PC-9 (cell line): ENCODE results near the gene RNU6-1. TPM values are rescaled to one million over a fixed set of nuclear protein-coding genes. Genes with fewer than 3 reads are reported as not detected.

ENCODE experiments used
- BruUV-seq: library from RNA; stranded (reverse); fragments of 400-500 nt; replicated peaks from 2 replicates; lab custom pipeline; 2021; lab: Mats Ljungman, UMichigan
- CTCF ChIA-PET: fragments of 300-600 bp; sonication (Branson Sonifier 250); formaldehyde crosslinking; loops from one replicate; lab custom pipeline; 2022; ENCODE audit warnings: antibody characterized with exemption; lab: Charles Lee
- POLR2A ChIA-PET: fragments of 300-600 bp; sonication (Branson Sonifier 250); formaldehyde crosslinking; loops from one replicate; lab custom pipeline; 2022; ENCODE audit warnings: antibody characterized with exemption; ENCODE audit not compliant: unreplicated experiment; lab: Charles Lee
- DNase-seq, 2 experiments: peaks; one replicate each; pipeline versions ENCODE4 v3.0.0 to v3.0.0-alpha.2; 2015 to 2022; ENCODE audit warnings: mixed read lengths in 1 of 2
- H2AFZ ChIP-seq: fragments of 200-600 bp; sonication (generic); 2 replicates; pipeline ENCODE4 v1.8.1; 2017; ENCODE audit warnings: antibody characterized with exemption
- H3F3A ChIP-seq: fragments of 200-600 bp; sonication (generic); 2 replicates; pipeline ENCODE4 v1.8.1; 2017; ENCODE audit warnings: antibody characterized with exemption, mild to moderate bottlenecking, low read depth; ENCODE audit not compliant: insufficient read depth
- H3K27ac ChIP-seq: fragments of 200-600 bp; sonication (generic); 2 replicates; pipeline ENCODE4 v1.6.1; 2016; ENCODE audit warnings: mixed run types
- H3K27me3 ChIP-seq: fragments of 200-600 bp; sonication (generic); 2 replicates; pipeline ENCODE4 v1.6.1; 2016; ENCODE audit warnings: low read depth, mixed run types; ENCODE audit not compliant: insufficient read depth
- H3K36me3 ChIP-seq: fragments of 200-600 bp; sonication (generic); 2 replicates; pipeline ENCODE4 v1.6.1; 2016; ENCODE audit warnings: low read depth, mixed run types
- H3K4me1 ChIP-seq: fragments of 200-600 bp; sonication (generic); replicated peaks from 2 replicates; pipeline ENCODE4 v1.6.1; 2016; ENCODE audit warnings: mixed run types; ENCODE audit not compliant: insufficient read depth
- H3K4me2 ChIP-seq: fragments of 200-600 bp; sonication (generic); 2 replicates; pipeline ENCODE4 v1.6.1; 2017; ENCODE audit warnings: mixed run types
- H3K4me3 ChIP-seq: fragments of 200-600 bp; sonication (generic); 2 replicates; pipeline ENCODE4 v1.6.1; 2016; ENCODE audit warnings: mixed run types
- H3K79me2 ChIP-seq: fragments of 200-600 bp; sonication (generic); 2 replicates; pipeline ENCODE4 v1.6.1; 2017; ENCODE audit warnings: low read depth, mixed run types
- H3K9me2 ChIP-seq: fragments of 200-600 bp; sonication (generic); 2 replicates; pipeline ENCODE4 v1.8.1; 2017; ENCODE audit warnings: mild to moderate bottlenecking; ENCODE audit not compliant: insufficient read depth
- H3K9me3 ChIP-seq: fragments of 200-600 bp; sonication (generic); 2 replicates; pipeline ENCODE4 v1.8.1; 2016; ENCODE audit warnings: low read depth; ENCODE audit not compliant: insufficient read depth
- H4K20me1 ChIP-seq: fragments of 200-600 bp; sonication (generic); 2 replicates; pipeline ENCODE4 v1.8.1; 2017; ENCODE audit not compliant: insufficient read depth
- EZH2 ChIP-seq: fragments of 200-600 bp; sonication (generic); IDR thresholded peaks from 2 replicates; pipeline ENCODE4 v1.8.0; 2017; ENCODE audit warnings: antibody characterized with exemption, low read depth
- intact Hi-C: fragments of 100-400 bp; cut with micrococcal nuclease; formaldehyde crosslinking; loops from one replicate; pipeline ENCODE4 v1.10.0; 2022; ENCODE audit not compliant: unreplicated experiment
- total RNA-seq: library from RNA; stranded (reverse); gene quantifications from 2 replicates; pipeline ENCODE4 v1.2.3, GENCODE V29; 2021
- TF ChIP-seq, protein P1 (sequence below): fragments of 200-600 bp; sonication (generic); conservative IDR thresholded peaks from 2 replicates; pipeline ENCODE4 v1.6.1; 2017; ENCODE audit warnings: mixed run types, antibody characterized with exemption, mild to moderate bottlenecking, moderate library complexity

RNU6-1 gene
- total RNA-seq, 1 experiment from 2014 or later = not detected

DNA sequence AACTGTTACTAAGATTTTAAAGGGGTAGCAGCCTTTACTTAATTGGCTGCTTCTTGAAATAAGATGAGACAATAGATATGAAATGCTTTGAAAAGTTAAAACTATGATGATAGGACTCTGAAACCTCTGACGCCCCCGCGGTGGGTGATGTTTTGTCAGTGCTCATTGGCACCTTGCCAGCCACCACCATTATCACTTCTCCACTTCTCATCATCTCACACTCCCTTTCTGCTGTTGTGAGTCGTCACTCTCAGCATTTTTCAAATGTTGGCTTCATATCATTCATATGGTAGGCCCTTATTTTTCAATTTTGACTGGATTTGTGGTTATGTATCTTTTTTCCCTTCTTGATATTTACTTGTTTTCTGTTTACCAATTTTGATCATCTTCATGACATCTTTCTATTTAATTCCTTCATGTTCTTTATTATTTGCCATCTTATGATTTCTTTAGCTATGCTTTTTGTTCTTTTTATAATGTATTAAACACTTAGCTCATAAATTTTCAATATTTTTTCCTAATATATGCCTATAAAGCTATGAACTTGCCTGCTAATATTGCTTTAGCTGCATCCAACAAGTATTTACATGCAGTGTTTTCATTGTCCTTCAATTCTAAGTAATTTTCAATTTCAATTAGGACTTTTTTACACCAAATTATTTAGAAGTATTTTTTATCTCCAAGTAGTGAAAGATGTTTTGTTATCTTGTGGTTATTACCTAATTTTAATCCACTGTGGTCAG, 44.8 kb downstream of the RNU6-1 start:
- Histone ChIP-seq H3K79me2 (no peaks in the 10 kb centered on the region), H3K9me2 (no peaks in the 10 kb centered on the region), H4K20me1 (no peaks in the 10 kb centered on the region), H3F3A (no peaks in the 10 kb centered on the region), H3K4me2 (no peak overlapping the region), H3K36me3 (no peaks in the 10 kb centered on the region), H3K27me3 (no peaks in the 10 kb centered on the region), H3K9me3 (no peaks in the 10 kb centered on the region), H3K27ac (no peak overlapping the region), H3K4me3 (no peak overlapping the region), H2AFZ (no peak overlapping the region), H3K4me1 (no peaks in the 10 kb centered on the region)
- intact Hi-C loops = no loop called here
- CTCF ChIA-PET = no interaction called here
- BruUV-seq = no TSS peak
- no peak for DNase-seq
- POLR2A ChIA-PET = no interaction called here
- TF ChIP-seq, protein P1, sequence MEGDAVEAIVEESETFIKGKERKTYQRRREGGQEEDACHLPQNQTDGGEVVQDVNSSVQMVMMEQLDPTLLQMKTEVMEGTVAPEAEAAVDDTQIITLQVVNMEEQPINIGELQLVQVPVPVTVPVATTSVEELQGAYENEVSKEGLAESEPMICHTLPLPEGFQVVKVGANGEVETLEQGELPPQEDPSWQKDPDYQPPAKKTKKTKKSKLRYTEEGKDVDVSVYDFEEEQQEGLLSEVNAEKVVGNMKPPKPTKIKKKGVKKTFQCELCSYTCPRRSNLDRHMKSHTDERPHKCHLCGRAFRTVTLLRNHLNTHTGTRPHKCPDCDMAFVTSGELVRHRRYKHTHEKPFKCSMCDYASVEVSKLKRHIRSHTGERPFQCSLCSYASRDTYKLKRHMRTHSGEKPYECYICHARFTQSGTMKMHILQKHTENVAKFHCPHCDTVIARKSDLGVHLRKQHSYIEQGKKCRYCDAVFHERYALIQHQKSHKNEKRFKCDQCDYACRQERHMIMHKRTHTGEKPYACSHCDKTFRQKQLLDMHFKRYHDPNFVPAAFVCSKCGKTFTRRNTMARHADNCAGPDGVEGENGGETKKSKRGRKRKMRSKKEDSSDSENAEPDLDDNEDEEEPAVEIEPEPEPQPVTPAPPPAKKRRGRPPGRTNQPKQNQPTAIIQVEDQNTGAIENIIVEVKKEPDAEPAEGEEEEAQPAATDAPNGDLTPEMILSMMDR = no peak
- TF ChIP-seq EZH2 = no peak

DNA sequence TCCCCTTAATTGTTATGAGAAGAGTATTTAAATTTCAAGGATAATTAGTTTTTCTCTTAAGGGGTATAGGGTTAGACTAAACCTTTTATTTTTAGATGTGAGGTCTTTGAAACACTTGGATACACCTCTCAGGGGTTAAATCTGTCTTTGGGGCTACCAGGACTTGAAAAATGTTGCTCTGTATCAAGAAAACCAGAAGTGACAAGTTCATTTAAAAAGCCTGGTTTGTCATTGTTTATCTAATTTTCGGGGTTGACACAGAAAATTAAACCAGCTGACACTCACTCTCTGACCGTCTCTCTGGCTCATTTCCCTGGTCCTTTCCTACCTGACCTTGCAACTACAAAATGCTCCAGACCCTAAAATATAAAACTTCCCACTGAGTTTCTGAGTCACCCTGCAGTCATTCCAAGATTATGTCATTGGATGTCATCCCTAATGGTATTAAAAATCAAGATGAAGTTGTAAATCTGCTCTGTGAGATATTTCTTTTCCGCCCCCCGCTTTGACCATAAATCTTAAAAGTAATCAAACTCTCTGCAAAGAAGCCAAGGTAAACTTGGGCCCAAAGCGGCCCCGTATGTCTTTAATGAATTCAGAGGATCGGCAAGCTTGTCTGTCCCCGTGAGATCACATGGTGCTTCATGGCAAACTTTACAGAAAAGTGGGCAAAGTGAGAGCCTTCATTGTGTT, 47.4 kb downstream of the RNU6-1 start:
- H4K20me1 ChIP-seq = no peaks in the 10 kb centered on the region
- no peaks in the 10 kb centered on the region for H3K36me3 ChIP-seq
- TF ChIP-seq EZH2 = no peak
- TF ChIP-seq, protein P1 = no peak
- no peak overlapping the region for H3K4me3 ChIP-seq
- no peaks in the 10 kb centered on the region for H3K79me2 ChIP-seq
- no peaks in the 10 kb centered on the region for H3K9me3 ChIP-seq
- no peak overlapping the region for H3K27ac ChIP-seq
- ChIA-PET POLR2A (no interaction called here), CTCF (no interaction called here)
- H3K27me3 ChIP-seq = no peaks in the 10 kb centered on the region
- BruUV-seq = no TSS peak
- no peak for DNase-seq
- H3F3A ChIP-seq = no peaks in the 10 kb centered on the region
- H3K9me2 ChIP-seq = no peaks in the 10 kb centered on the region
- H3K4me1 ChIP-seq = no peaks in the 10 kb centered on the region
- no peak overlapping the region for H3K4me2 ChIP-seq
- no peak overlapping the region for H2AFZ ChIP-seq
- intact Hi-C loops = no loop called here

DNA sequence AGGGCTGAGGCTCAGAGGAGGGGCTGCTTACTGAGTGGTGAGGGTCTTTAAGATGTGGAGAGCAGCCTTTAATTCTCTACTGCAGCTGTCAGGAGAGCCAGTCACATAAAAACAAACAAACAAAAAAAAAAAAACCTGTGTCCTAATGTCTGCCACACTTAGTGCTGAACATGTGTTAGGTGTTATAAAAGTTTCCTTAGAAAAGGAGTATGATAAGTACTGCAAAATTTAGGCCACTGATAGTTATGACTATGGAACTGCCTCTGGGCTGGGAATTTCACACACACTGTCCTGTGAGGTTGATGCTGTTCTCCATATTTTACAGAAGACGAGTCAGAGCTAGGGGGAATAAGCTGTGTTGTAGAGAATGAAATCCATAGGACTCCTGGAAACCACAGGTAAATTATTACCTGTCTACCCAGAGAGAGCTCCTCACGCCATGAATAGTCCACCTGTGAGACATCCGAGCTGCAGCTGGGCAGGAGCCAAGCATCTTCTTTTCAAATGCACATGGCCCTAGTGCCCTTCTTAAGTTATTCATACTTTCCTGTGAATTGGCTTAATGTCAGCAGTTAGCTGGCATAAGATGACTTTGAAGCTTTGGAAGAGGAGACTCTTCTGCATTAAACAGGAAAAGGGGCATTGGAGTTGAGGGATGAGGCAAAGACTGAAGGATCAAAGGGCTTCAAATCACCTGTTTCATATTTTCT, 49.1 kb downstream of the RNU6-1 start:
- intact Hi-C loops = no loop called here
- H3K79me2 ChIP-seq = no peaks in the 10 kb centered on the region
- ChIA-PET POLR2A (interaction anchor here (0.7 kb wide), 1 partner anchor 294 kb away, joined by 5 read pairs; no protein-coding TSS in a partner anchor), CTCF (no interaction called here)
- no peaks in the 10 kb centered on the region for H3K4me1 ChIP-seq
- no peaks in the 10 kb centered on the region for H3K27me3 ChIP-seq
- H3K36me3 ChIP-seq = no peaks in the 10 kb centered on the region
- no peak for TF ChIP-seq EZH2
- TF ChIP-seq, protein P1 = no peak
- BruUV-seq = no TSS peak
- no peaks in the 10 kb centered on the region for H3K9me2 ChIP-seq
- no peak overlapping the region for H3K4me2 ChIP-seq
- DNase-seq = no peak
- H2AFZ ChIP-seq = no peak overlapping the region
- H4K20me1 ChIP-seq = no peaks in the 10 kb centered on the region
- H3F3A ChIP-seq = no peaks in the 10 kb centered on the region
- no peaks in the 10 kb centered on the region for H3K9me3 ChIP-seq
- no peak overlapping the region for H3K27ac ChIP-seq
- H3K4me3 ChIP-seq = no peak overlapping the region

Other genes with a start within 250 kb of the RNU6-1 start
- gene SKOR1, start 14.5 kb downstream of the RNU6-1 start, total RNA-seq = 0.13 and 0.40 TPM in 2 replicates
- gene PIAS1, start 214.3 kb upstream of the RNU6-1 start, total RNA-seq = 42.2 and 42.5 TPM in 2 replicates